ENCODE results near the gene ABR.
"Not testable (repeated sequence)": the region's sequence is repeated elsewhere in the genome, so short reads cannot be mapped to it uniquely, and the experiment has no call there.

The ABR gene

GRCh38 chr17:996554-997344 is 183.0 kb downstream of the ABR start, which contains the start of gene TIMM22:
TSS of gene TIMM22 (plus strand) at chr17:997129. CDS start at chr17:997143, 14 bp downstream.
- Histone ChIP-seq H3K36me3 (ENCODE audit: insufficient read depth, low read length) (peaks cover 6% of the 10 kb centered on the region; the same call in 1 of the 2 replicates), H2AFZ (ENCODE audit: low read length) (peak within 1 kb of the TSS; percentile 84), H3K79me2 (ENCODE audit: insufficient read depth, low read length) (peaks cover 13% of the 10 kb centered on the region), H4K20me1 (ENCODE audit: insufficient read depth, low read length, poor library complexity, severe bottlenecking) (peaks cover 3% of the 10 kb centered on the region), H3K9me2 (replicated peaks; ENCODE audit: low read depth, low read length) (no peaks in the 10 kb centered on the region), H3K4me3 (ENCODE audit: low read length, poor library complexity, severe bottlenecking) (peak within 1 kb of the TSS; percentile 90), H3K9ac (ENCODE audit: low read depth, low read length, poor library complexity, severe bottlenecking) (peak within 1 kb of the TSS; percentile 84), H3K4me2 (ENCODE audit: low read depth, low read length, poor library complexity, severe bottlenecking) (peak within 1 kb of the TSS; percentile 97), H3K9me3 (ENCODE audit: insufficient read depth, low read depth, low read length) (peaks cover 9% of the 10 kb centered on the region; the same call in 1 of the 2 replicates), H3K4me1 (ENCODE audit: insufficient read depth, low read length, poor library complexity, severe bottlenecking) (peaks cover 13% of the 10 kb centered on the region), H3F3A (ENCODE audit: low read depth) (no peaks in the 10 kb centered on the region), H3K27me3 (ENCODE audit: insufficient read depth, low read length, poor library complexity, severe bottlenecking) (no peaks in the 10 kb centered on the region)
- TF ChIP-seq CTCF (conservative IDR thresholded peaks at IDR 0.05; ENCODE audit: low read length), result peak; percentile 84
- TF ChIP-seq EZH2phosphoT487 (IDR thresholded peaks at IDR 0.05; ENCODE audit: borderline replicate concordance), result no peak

GRCh38 chr17:995324-995723 is 184.5 kb downstream of the ABR start:
- not testable (repeated sequence) for H4K20me1 ChIP-seq (ENCODE audit: insufficient read depth, low read length, poor library complexity, severe bottlenecking); H3K9ac ChIP-seq (ENCODE audit: low read depth, low read length, poor library complexity, severe bottlenecking); H3K9me3 ChIP-seq (ENCODE audit: insufficient read depth, low read depth, low read length); H2AFZ ChIP-seq (ENCODE audit: low read length); H3F3A ChIP-seq (ENCODE audit: low read depth); H3K27me3 ChIP-seq (ENCODE audit: insufficient read depth, low read length, poor library complexity, severe bottlenecking); H3K4me2 ChIP-seq (ENCODE audit: low read depth, low read length, poor library complexity, severe bottlenecking); H3K36me3 ChIP-seq (ENCODE audit: insufficient read depth, low read length); H3K4me3 ChIP-seq (ENCODE audit: low read length, poor library complexity, severe bottlenecking); H3K9me2 ChIP-seq (replicated peaks; ENCODE audit: low read depth, low read length)
- Histone ChIP-seq H3K4me1 (ENCODE audit: insufficient read depth, low read length, poor library complexity, severe bottlenecking) (peaks cover 13% of the 10 kb centered on the region), H3K79me2 (ENCODE audit: insufficient read depth, low read length) (peaks cover 13% of the 10 kb centered on the region)

DNA sequence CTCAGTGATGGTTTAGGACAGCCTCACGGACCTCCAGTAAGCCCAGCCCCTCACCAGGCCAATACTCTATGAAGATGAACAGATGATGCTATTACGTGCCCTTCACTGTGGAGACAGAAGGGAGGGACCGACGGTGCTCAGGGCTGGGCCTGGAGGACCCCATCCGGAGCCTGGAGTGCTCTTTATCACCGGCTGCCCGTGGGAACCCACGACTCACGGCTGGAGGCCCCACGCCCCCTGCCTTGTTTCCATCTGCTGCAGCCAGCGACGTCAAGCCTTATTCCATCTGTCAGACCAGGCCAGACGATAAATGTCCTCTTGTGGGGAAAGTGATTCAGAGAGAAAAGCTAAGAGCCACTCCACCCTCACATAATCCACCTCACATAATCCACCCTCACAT is 186.8 kb downstream of the ABR start:
- no peak overlapping the region for H3K9ac ChIP-seq (ENCODE audit: low read depth, low read length, poor library complexity, severe bottlenecking)
- H3K79me2 ChIP-seq (ENCODE audit: insufficient read depth, low read length), result peaks cover 8% of the 10 kb centered on the region
- TF ChIP-seq CTCF (conservative IDR thresholded peaks at IDR 0.05; ENCODE audit: low read length) (no peak), EZH2phosphoT487 (IDR thresholded peaks at IDR 0.05; ENCODE audit: borderline replicate concordance) (no peak)
- H2AFZ ChIP-seq (ENCODE audit: low read length), result no peak overlapping the region
- H4K20me1 ChIP-seq (ENCODE audit: insufficient read depth, low read length, poor library complexity, severe bottlenecking), result no peaks in the 10 kb centered on the region
- H3K4me1 ChIP-seq (ENCODE audit: insufficient read depth, low read length, poor library complexity, severe bottlenecking), result peaks cover 2% of the 10 kb centered on the region
- no peak overlapping the region for H3K4me3 ChIP-seq (ENCODE audit: low read length, poor library complexity, severe bottlenecking)
- no peaks in the 10 kb centered on the region for H3K36me3 ChIP-seq (ENCODE audit: insufficient read depth, low read length)
- no peaks in the 10 kb centered on the region for H3K9me2 ChIP-seq (replicated peaks; ENCODE audit: low read depth, low read length)
- peaks cover 13% of the 10 kb centered on the region; the same call in 1 of the 2 replicates for H3K9me3 ChIP-seq (ENCODE audit: insufficient read depth, low read depth, low read length)
- H3F3A ChIP-seq (ENCODE audit: low read depth), result no peaks in the 10 kb centered on the region
- H3K27me3 ChIP-seq (ENCODE audit: insufficient read depth, low read length, poor library complexity, severe bottlenecking), result no peaks in the 10 kb centered on the region
- no peak overlapping the region for H3K4me2 ChIP-seq (ENCODE audit: low read depth, low read length, poor library complexity, severe bottlenecking)

All from Loucy (cell line).